Thymus (tissue), 11 donors: ENCODE results near the gene CAPN13. TPM values are rescaled to one million over a fixed set of nuclear protein-coding genes. Genes with fewer than 3 reads are reported as not detected.

Experiments used
- DNase-seq, 9 donors: peaks; one replicate each; pipeline ENCODE4 v3.0.0-alpha.2; 2013; ENCODE audit warnings: low spot score in 9 of 9, low read depth in 6 of 9, missing footprints in 1 of 9
- H3K27ac ChIP-seq, 2 donors: one replicate each; pipeline ENCODE4 v1.5.1; 2013; ENCODE audit warnings: control low read depth in 1 of 2, low read depth in 1 of 2, low read length in 1 of 2, mild to moderate bottlenecking in 1 of 2, moderate library complexity in 1 of 2
- H3K27me3 ChIP-seq, 2 donors: one replicate each; pipeline ENCODE4 v1.5.1; 2013; ENCODE audit warnings: low read length in 1 of 2; ENCODE audit not compliant: control insufficient read depth in 2 of 2, insufficient read depth in 1 of 2
- H3K36me3 ChIP-seq, 2 donors: one replicate each; pipeline ENCODE4 v1.5.1; 2013; ENCODE audit warnings: low read length in 1 of 2, mild to moderate bottlenecking in 1 of 2, moderate library complexity in 1 of 2; ENCODE audit not compliant: control insufficient read depth in 2 of 2, insufficient read depth in 2 of 2
- H3K4me1 ChIP-seq, 2 donors: one replicate each; pipeline ENCODE4 v1.5.1; 2013; ENCODE audit warnings: low read length in 2 of 2; ENCODE audit not compliant: control insufficient read depth in 2 of 2, insufficient read depth in 2 of 2
- H3K4me3 ChIP-seq, 2 donors: one replicate each; pipeline ENCODE4 v1.5.1; 2013; ENCODE audit warnings: low read length in 2 of 2, control low read depth in 1 of 2, mild to moderate bottlenecking in 1 of 2
- H3K9me3 ChIP-seq, 2 donors: one replicate each; pipeline ENCODE4 v1.5.1; 2013; ENCODE audit warnings: low read length in 1 of 2, mild to moderate bottlenecking in 1 of 2; ENCODE audit not compliant: control insufficient read depth in 2 of 2, insufficient read depth in 1 of 2
- WGBS: extraction: QIAGEN DNeasy Blood & Tissue Kit; methylation state at CpG from one replicate; pipeline ENCODE4 v1.1.7; 2013; 5-methylcytosine and 5-hydroxymethylcytosine counted together
- polyA plus RNA-seq: library from polyadenylated mRNA; stranded (reverse); fragments of 200-250 nt; gene quantifications from one replicate; pipeline ENCODE4 v1.2.3, GENCODE V29; 2013
- total RNA-seq: library from RNA; stranded (reverse); fragments of 120-200 nt; gene quantifications from one replicate; pipeline ENCODE4 v1.2.4, GENCODE V29; 2013
- donor health status: healthy.

Gene CAPN13
- total and polyA plus RNA-seq, 2 donors = 0.05 to 0.25 TPM

- H3K4me1 ChIP-seq = peaks cover 0 to 12% of the 10 kb centered on the region in 2 donors
- WGBS = 95% methylated on average over 8 of the region's 8 CpGs
- H3K4me3 ChIP-seq = no peak overlapping the region
- no peak for DNase-seq
- no peaks in the 10 kb centered on the region for H3K27me3 ChIP-seq
- no peaks in the 10 kb centered on the region for H3K36me3 ChIP-seq
- no peaks in the 10 kb centered on the region for H3K9me3 ChIP-seq
- H3K27ac ChIP-seq = no peak overlapping the region
Observed at GRCh38 chr2:30714811-30715709, 92.2 kb downstream of the CAPN13 start.

- 100% methylated on average over 3 of the region's 3 CpGs for WGBS
- no peak for DNase-seq
- Histone ChIP-seq H3K4me3 (no peak overlapping the region), H3K27me3 (no peaks in the 10 kb centered on the region), H3K9me3 (no peaks in the 10 kb centered on the region), H3K27ac (no peak overlapping the region), H3K4me1 (peaks cover 0 to 12% of the 10 kb centered on the region in 2 donors), H3K36me3 (no peaks in the 10 kb centered on the region)
Observed at GRCh38 chr2:30713698-30714097, 93.5 kb downstream of the CAPN13 start.

- DNase-seq = peak; percentile 60 to 95 (median 90)
- no peak overlapping the region for H3K27ac ChIP-seq
- H3K9me3 ChIP-seq = no peaks in the 10 kb centered on the region
- WGBS = 29% methylated on average over 4 of the region's 4 CpGs
- no peaks in the 10 kb centered on the region for H3K36me3 ChIP-seq
- no peak overlapping the region for H3K4me3 ChIP-seq
- peaks cover 0 to under 1% of the 10 kb centered on the region in 2 donors for H3K27me3 ChIP-seq
- H3K4me1 ChIP-seq = peaks cover 0 to 14% of the 10 kb centered on the region in 2 donors
Observed at GRCh38 chr2:30711646-30712085, 95.6 kb downstream of the CAPN13 start.

- Histone ChIP-seq H3K36me3 (no peaks in the 10 kb centered on the region), H3K4me1 (peaks cover 0 to 14% of the 10 kb centered on the region in 2 donors), H3K27ac (no peak overlapping the region), H3K4me3 (no peak overlapping the region), H3K9me3 (no peaks in the 10 kb centered on the region), H3K27me3 (peaks cover 0 to 2% of the 10 kb centered on the region in 2 donors)
- 97% methylated on average over 6 of the region's 6 CpGs for WGBS
- DNase-seq = no peak
Observed at GRCh38 chr2:30710461-30710860, 96.8 kb downstream of the CAPN13 start.

GRCh38 chr2:30710016-30710415, 97.2 kb downstream of the CAPN13 start:
- Histone ChIP-seq H3K27me3 (peaks cover 0 to 2% of the 10 kb centered on the region in 2 donors), H3K9me3 (no peaks in the 10 kb centered on the region), H3K36me3 (no peaks in the 10 kb centered on the region), H3K4me1 (peaks cover 0 to 14% of the 10 kb centered on the region in 2 donors), H3K27ac (no peak overlapping the region), H3K4me3 (no peak overlapping the region)
- WGBS = 96% methylated on average over 4 of the region's 4 CpGs
- DNase-seq = no peak

- Histone ChIP-seq H3K4me3 (no peak overlapping the region), H3K27me3 (peaks cover 0 to 2% of the 10 kb centered on the region in 2 donors), H3K4me1 (peaks cover 0 to 11% of the 10 kb centered on the region in 2 donors), H3K9me3 (no peaks in the 10 kb centered on the region), H3K36me3 (no peaks in the 10 kb centered on the region), H3K27ac (no peak overlapping the region)
- 83% methylated on average over 8 of the region's 8 CpGs for WGBS
- DNase-seq = no peak
Observed at GRCh38 chr2:30709516-30709915, 97.7 kb downstream of the CAPN13 start.

GRCh38 chr2:30708491-30709290, 98.6 kb downstream of the CAPN13 start:
- no peaks in the 10 kb centered on the region for H3K9me3 ChIP-seq
- H3K36me3 ChIP-seq = no peaks in the 10 kb centered on the region
- no peak overlapping the region for H3K27ac ChIP-seq
- H3K4me3 ChIP-seq = no peak overlapping the region
- H3K4me1 ChIP-seq = peaks cover 0 to 3% of the 10 kb centered on the region in 2 donors
- peak in 2 of 9 donors; percentile 21 to 37 for DNase-seq
- 83% methylated on average over 10 of the region's 10 CpGs for WGBS
- peaks cover 0 to 2% of the 10 kb centered on the region in 2 donors for H3K27me3 ChIP-seq

GRCh38 chr2:30707304-30707903, 99.8 kb downstream of the CAPN13 start:
- peaks cover 0 to 2% of the 10 kb centered on the region in 2 donors for H3K27me3 ChIP-seq
- no peaks in the 10 kb centered on the region for H3K9me3 ChIP-seq
- no peaks in the 10 kb centered on the region for H3K36me3 ChIP-seq
- H3K4me3 ChIP-seq = no peak overlapping the region
- H3K27ac ChIP-seq = no peak overlapping the region
- no peak for DNase-seq
- H3K4me1 ChIP-seq = peaks cover 0 to 2% of the 10 kb centered on the region in 2 donors
- WGBS = 78% methylated on average over 8 of the region's 8 CpGs
